Adrenal gland (tissue), 5 donors: Measurements from ENCODE around the gene IL1B.

Experiments used
- POLR2A ChIP-seq, 2 donors: fragments of 450-650 bp; IDR thresholded peaks; one replicate each; pipeline ENCODE4 v1.6.1; 2017; ENCODE audit warnings: antibody characterized with exemption in 2 of 2, mild to moderate bottlenecking in 2 of 2, moderate library complexity in 1 of 2
- TF ChIP-seq, protein P1 (sequence below), 6 experiments: fragments of 450-650 bp in 4 of 6; fragments of 200-600 bp in 2 of 6; sonication (generic) in 1 of 6; IDR thresholded peaks; 1 replicate in 5 of 6; 2 replicates in 1 of 6; pipeline versions ENCODE4 v1.5.1 to v1.8.0; 2016 to 2021; ENCODE audit warnings: antibody characterized with exemption in 6 of 6, mild to moderate bottlenecking in 2 of 6, moderate library complexity in 1 of 6
- donor health status: DM: no; HTN: no; CAD: no.

GRCh38 chr2:112867701-112868631 is 31.4 kb upstream of the IL1B start:
- TF ChIP-seq, protein P1, sequence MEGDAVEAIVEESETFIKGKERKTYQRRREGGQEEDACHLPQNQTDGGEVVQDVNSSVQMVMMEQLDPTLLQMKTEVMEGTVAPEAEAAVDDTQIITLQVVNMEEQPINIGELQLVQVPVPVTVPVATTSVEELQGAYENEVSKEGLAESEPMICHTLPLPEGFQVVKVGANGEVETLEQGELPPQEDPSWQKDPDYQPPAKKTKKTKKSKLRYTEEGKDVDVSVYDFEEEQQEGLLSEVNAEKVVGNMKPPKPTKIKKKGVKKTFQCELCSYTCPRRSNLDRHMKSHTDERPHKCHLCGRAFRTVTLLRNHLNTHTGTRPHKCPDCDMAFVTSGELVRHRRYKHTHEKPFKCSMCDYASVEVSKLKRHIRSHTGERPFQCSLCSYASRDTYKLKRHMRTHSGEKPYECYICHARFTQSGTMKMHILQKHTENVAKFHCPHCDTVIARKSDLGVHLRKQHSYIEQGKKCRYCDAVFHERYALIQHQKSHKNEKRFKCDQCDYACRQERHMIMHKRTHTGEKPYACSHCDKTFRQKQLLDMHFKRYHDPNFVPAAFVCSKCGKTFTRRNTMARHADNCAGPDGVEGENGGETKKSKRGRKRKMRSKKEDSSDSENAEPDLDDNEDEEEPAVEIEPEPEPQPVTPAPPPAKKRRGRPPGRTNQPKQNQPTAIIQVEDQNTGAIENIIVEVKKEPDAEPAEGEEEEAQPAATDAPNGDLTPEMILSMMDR (IDR thresholded peaks at IDR 0.05), result no peak
- no peak for TF ChIP-seq POLR2A (IDR thresholded peaks at IDR 0.05)
